ENCODE measurements around the gene ZBTB5. TPM values are rescaled to one million over a fixed set of nuclear protein-coding genes. Genes with fewer than 3 reads are reported as not detected.

ZBTB5 gene
- total RNA-seq, 2 experiments from 2014 or later: 10.0 to 10.2 TPM

GRCh38 chr9:37424686-37425297 is 40.5 kb downstream of the ZBTB5 start:
- DNase-seq: no peak
- no peaks in the 10 kb centered on the region for H3K27me3 Mint-ChIP-seq
- no peaks in the 10 kb centered on the region for H3K9me3 Mint-ChIP-seq
- peaks cover 19% of the 10 kb centered on the region for H3K4me1 Mint-ChIP-seq
- no peak overlapping the region for H3K4me3 Mint-ChIP-seq
- ChIA-PET POLR2A (no interaction called here), CTCF (interaction anchor here (0.6 to 2.6 kb wide), 5 partner anchors 14 to 383 kb away, joined by 3 to 7 read pairs (median 4); no protein-coding TSS in a partner anchor)
- peaks cover 12% of the 10 kb centered on the region for H3K36me3 Mint-ChIP-seq (ENCODE audit: low read depth)
- no peak overlapping the region for H3K27ac Mint-ChIP-seq

- no peak overlapping the region for H3K27ac Mint-ChIP-seq
These were observed 41.0 kb downstream of the ZBTB5 start for GRCh38 chr9:37424204-37424685.

GRCh38 chr9:37423508-37423907 is 41.7 kb downstream of the ZBTB5 start:
- ChIA-PET POLR2A (no interaction called here), CTCF (interaction anchor here (1.4 to 2.6 kb wide), 3 partner anchors 12 to 15 kb away, joined by 3 to 7 read pairs (median 6); no protein-coding TSS in a partner anchor)
- Mint-ChIP-seq H3K9me3 (no peaks in the 10 kb centered on the region), H3K27ac (peak overlapping the region; percentile 93), H3K4me1 (peaks cover 19% of the 10 kb centered on the region), H3K4me3 (peak overlapping the region; percentile 90), H3K27me3 (no peaks in the 10 kb centered on the region), H3K36me3 (ENCODE audit: low read depth) (peaks cover 12% of the 10 kb centered on the region)
- no peak for DNase-seq

More at GRCh38 chr9:37424204-37424685, 41.0 kb downstream of the ZBTB5 start:
- POLR2A ChIA-PET: no interaction called here
- no peaks in the 10 kb centered on the region for H3K27me3 Mint-ChIP-seq
- peaks cover 12% of the 10 kb centered on the region for H3K36me3 Mint-ChIP-seq (ENCODE audit: low read depth)
- CTCF ChIA-PET: interaction anchor here (1.2 to 2.6 kb wide), 5 partner anchors 12 to 33 kb away, joined by 3 to 7 read pairs (median 4); no protein-coding TSS in a partner anchor
- no peaks in the 10 kb centered on the region for H3K9me3 Mint-ChIP-seq
- H3K4me1 Mint-ChIP-seq: peaks cover 19% of the 10 kb centered on the region
- H3K4me3 Mint-ChIP-seq: peak overlapping the region; percentile 90
- DNase-seq: no peak

GRCh38 chr9:37422289-37423104 is 42.8 kb downstream of the ZBTB5 start, which contains the start of gene GRHPR:
GRHPR (plus strand) TSS chr9:37422696; CDS start chr9:37422751, 55 bp downstream.
- H3K4me1 Mint-ChIP-seq: peaks cover 19% of the 10 kb centered on the region
- peak within 1 kb of the TSS; percentile 93 for H3K27ac Mint-ChIP-seq
- CTCF ChIA-PET: interaction anchor here (0.6 to 1.2 kb wide), 2 partner anchors 7 to 11 kb away, joined by 3 to 4 read pairs; no protein-coding TSS in a partner anchor
- POLR2A ChIA-PET: no interaction called here
- no peaks in the 10 kb centered on the region for H3K9me3 Mint-ChIP-seq
- peak within 1 kb of the TSS; percentile 90 for H3K4me3 Mint-ChIP-seq
- peak; percentile 90 for DNase-seq
- H3K27me3 Mint-ChIP-seq: no peaks in the 10 kb centered on the region
- H3K36me3 Mint-ChIP-seq (ENCODE audit: low read depth): peaks cover 12% of the 10 kb centered on the region

- Mint-ChIP-seq H3K27me3 (no peaks in the 10 kb centered on the region), H3K9me3 (no peaks in the 10 kb centered on the region), H3K36me3 (ENCODE audit: low read depth) (peaks cover 9% of the 10 kb centered on the region), H3K27ac (peak overlapping the region; percentile 93), H3K4me1 (peaks cover 19% of the 10 kb centered on the region), H3K4me3 (peak overlapping the region; percentile 90)
- ChIA-PET POLR2A (no interaction called here), CTCF (interaction anchor here (0.9 to 1.2 kb wide), 2 partner anchors 10 kb away, joined by 4 read pairs; no protein-coding TSS in a partner anchor)
- DNase-seq: no peak
These were observed 43.3 kb downstream of the ZBTB5 start for GRCh38 chr9:37421914-37422288.

GRCh38 chr9:37420271-37421215 is 44.7 kb downstream of the ZBTB5 start:
- Mint-ChIP-seq H3K9me3 (no peaks in the 10 kb centered on the region), H3K4me1 (peaks cover 19% of the 10 kb centered on the region), H3K27me3 (no peaks in the 10 kb centered on the region), H3K4me3 (no peak overlapping the region), H3K27ac (no peak overlapping the region), H3K36me3 (ENCODE audit: low read depth) (no peaks in the 10 kb centered on the region)
- ChIA-PET CTCF (interaction anchor here (0.7 to 0.9 kb wide), 2 partner anchors 9 to 247 kb away, joined by 4 to 5 read pairs; no protein-coding TSS in a partner anchor), POLR2A (no interaction called here)
- no peak for DNase-seq

- Mint-ChIP-seq H3K9me3 (no peaks in the 10 kb centered on the region), H3K27me3 (no peaks in the 10 kb centered on the region), H3K36me3 (ENCODE audit: low read depth) (no peaks in the 10 kb centered on the region), H3K4me1 (peaks cover 25% of the 10 kb centered on the region), H3K4me3 (no peak overlapping the region), H3K27ac (no peak overlapping the region)
- ChIA-PET POLR2A (no interaction called here), CTCF (no interaction called here)
- no peak for DNase-seq
These were observed 46.0 kb downstream of the ZBTB5 start for GRCh38 chr9:37419204-37419603.

- H3K27ac Mint-ChIP-seq: no peak overlapping the region
- H3K36me3 Mint-ChIP-seq (ENCODE audit: low read depth): no peaks in the 10 kb centered on the region
- H3K9me3 Mint-ChIP-seq: no peaks in the 10 kb centered on the region
- no peak overlapping the region for H3K4me3 Mint-ChIP-seq
- CTCF ChIA-PET: interaction anchor here (0.5 kb wide), 2 partner anchors 562 to 793 kb away, joined by 3 read pairs; no protein-coding TSS in a partner anchor
- POLR2A ChIA-PET: no interaction called here
- peaks cover 15% of the 10 kb centered on the region for H3K4me1 Mint-ChIP-seq
- no peak for DNase-seq
- H3K27me3 Mint-ChIP-seq: peaks cover 2% of the 10 kb centered on the region
These were observed 47.2 kb downstream of the ZBTB5 start for GRCh38 chr9:37417857-37418618.

GRCh38 chr9:37417252-37417803 is 47.9 kb downstream of the ZBTB5 start:
- no peak for DNase-seq
- H3K4me3 Mint-ChIP-seq: no peak overlapping the region
- H3K36me3 Mint-ChIP-seq (ENCODE audit: low read depth): no peaks in the 10 kb centered on the region
- H3K9me3 Mint-ChIP-seq: no peaks in the 10 kb centered on the region
- ChIA-PET CTCF (interaction anchor here (0.7 kb wide), 1 partner anchor 365 kb away, joined by 3 read pairs; no protein-coding TSS in a partner anchor), POLR2A (no interaction called here)
- peaks cover 11% of the 10 kb centered on the region for H3K4me1 Mint-ChIP-seq
- H3K27ac Mint-ChIP-seq: no peak overlapping the region
- peaks cover 2% of the 10 kb centered on the region for H3K27me3 Mint-ChIP-seq

GRCh38 chr9:37415011-37415719 is 50.1 kb downstream of the ZBTB5 start:
- Mint-ChIP-seq H3K36me3 (ENCODE audit: low read depth) (no peaks in the 10 kb centered on the region), H3K4me3 (no peak overlapping the region), H3K4me1 (peaks cover 8% of the 10 kb centered on the region), H3K27ac (no peak overlapping the region), H3K9me3 (no peaks in the 10 kb centered on the region), H3K27me3 (peaks cover 2% of the 10 kb centered on the region)
- DNase-seq: peak; percentile 83
- CTCF ChIA-PET: interaction anchor here (0.6 to 1.7 kb wide), 6 partner anchors 8 to 168 kb away, joined by 3 to 5 read pairs (median 4); partner anchors contain the start of gene POLR1E
- POLR2A ChIA-PET: no interaction called here

- no peak for DNase-seq
- Mint-ChIP-seq H3K9me3 (no peaks in the 10 kb centered on the region), H3K36me3 (ENCODE audit: low read depth) (no peaks in the 10 kb centered on the region), H3K4me1 (peaks cover 12% of the 10 kb centered on the region), H3K4me3 (no peak overlapping the region), H3K27ac (peak overlapping the region; percentile 27), H3K27me3 (peaks cover 2% of the 10 kb centered on the region)
- ChIA-PET POLR2A (no interaction called here), CTCF (interaction anchor here (0.8 to 2.0 kb wide), 4 partner anchors 11 to 71 kb away, joined by 3 to 11 read pairs (median 4); partner anchors contain the start of gene POLR1E)
These were observed 50.7 kb downstream of the ZBTB5 start for GRCh38 chr9:37414503-37414943.
